IMR-90 (cell line): ENCODE results near the gene WNK4. TPM values are rescaled to one million over a fixed set of nuclear protein-coding genes. Genes with fewer than 3 reads are reported as not detected.

Experiments
- ATAC-seq: fragments of 200-7000 bp; cut with Tn5 transposase; 2 replicates; pipeline ENCODE4 v1.9.1; 2020; ENCODE audit warnings: low read depth, mild to moderate bottlenecking, moderate library complexity
- BruUV-seq: library from RNA; stranded (reverse); fragments of 400-500 nt; replicated peaks from 2 replicates; lab custom pipeline; 2021; lab: Mats Ljungman, UMichigan
- CTCF ChIA-PET: fragments of 300-600 bp; formaldehyde crosslinking; extraction: SDS; loops from one replicate; lab custom pipeline; 2021; ENCODE audit warnings: antibody characterized with exemption; lab: Yijun Ruan, JAX
- POLR2A ChIA-PET: fragments of 300-600 bp; sonication (Branson Sonifier 250); formaldehyde crosslinking; loops from one replicate; lab custom pipeline; 2022; ENCODE audit warnings: antibody characterized with exemption; ENCODE audit not compliant: unreplicated experiment; lab: Charles Lee
- DNase-seq: peaks from one replicate; pipeline ENCODE4 v3.0.0; 2013
- H2AFZ ChIP-seq: replicated peaks from 2 replicates; pipeline ENCODE3; 2013; ENCODE audit warnings: low read length, mild to moderate bottlenecking; ENCODE audit not compliant: poor library complexity
- H2AK5ac ChIP-seq: 2 replicates; pipeline ENCODE4 v1.6.1; 2013; ENCODE audit warnings: low read depth, low read length, inconsistent platforms
- H2AK9ac ChIP-seq: replicated peaks from 2 replicates; pipeline ENCODE3; 2013; ENCODE audit warnings: mild to moderate bottlenecking, low read depth, low read length, moderate library complexity; ENCODE audit not compliant: poor library complexity
- H2BK120ac ChIP-seq: 2 replicates; pipeline ENCODE4 v1.6.1; 2013; ENCODE audit warnings: low read depth, low read length, inconsistent platforms
- H2BK15ac ChIP-seq: 3 replicates; pipeline ENCODE4 v1.6.1; 2013; ENCODE audit warnings: low read depth, low read length, inconsistent platforms
- H2BK20ac ChIP-seq: 2 replicates; pipeline ENCODE4 v1.6.1; 2013; ENCODE audit warnings: low read depth, mild to moderate bottlenecking, inconsistent platforms, low read length, moderate library complexity
- H2BK5ac ChIP-seq: 2 replicates; pipeline ENCODE4 v1.6.1; 2013; ENCODE audit warnings: mild to moderate bottlenecking, low read depth, low read length, inconsistent platforms; ENCODE audit not compliant: poor library complexity, severe bottlenecking
- H3K14ac ChIP-seq: replicated peaks from 2 replicates; pipeline ENCODE4 v1.6.1; 2013; ENCODE audit warnings: low read depth, low read length, inconsistent platforms
- H3K18ac ChIP-seq: 2 replicates; pipeline ENCODE4 v1.6.1; 2013; ENCODE audit warnings: low read depth, low read length, control low read depth
- H3K23ac ChIP-seq: 2 replicates; pipeline ENCODE4 v1.6.1; 2013; ENCODE audit warnings: low read depth, low read length, inconsistent platforms
- H3K27ac ChIP-seq: 2 replicates; pipeline ENCODE4 v1.5.1; 2013; ENCODE audit warnings: mild to moderate bottlenecking, control low read depth, low read length; ENCODE audit not compliant: insufficient read depth
- H3K27me3 ChIP-seq: 2 replicates; pipeline ENCODE4 v1.6.1; 2013; ENCODE audit warnings: low read length; ENCODE audit not compliant: control insufficient read depth, insufficient read depth
- H3K36me3 ChIP-seq: 2 replicates; pipeline ENCODE4 v1.6.1; 2013; ENCODE audit warnings: low read length, mixed read lengths; ENCODE audit not compliant: control insufficient read depth, insufficient read depth
- H3K4ac ChIP-seq: 2 replicates; pipeline ENCODE4 v1.6.1; 2013; ENCODE audit warnings: low read depth, low read length, inconsistent platforms
- H3K4me1 ChIP-seq: 2 replicates; pipeline ENCODE4 v1.6.1; 2013; ENCODE audit warnings: low read length, mixed read lengths; ENCODE audit not compliant: control insufficient read depth, insufficient read depth
- H3K4me2 ChIP-seq: 2 replicates; pipeline ENCODE4 v1.6.1; 2013; ENCODE audit warnings: low read depth, mild to moderate bottlenecking, control low read depth, low read length, moderate library complexity
- H3K4me3 ChIP-seq: 2 replicates; pipeline ENCODE4 v1.5.1; 2013; ENCODE audit warnings: low read depth, mild to moderate bottlenecking, control low read depth, low read length, moderate library complexity; ENCODE audit not compliant: insufficient read depth
- H3K56ac ChIP-seq: 2 replicates; pipeline ENCODE4 v1.6.1; 2013; ENCODE audit warnings: low read length, inconsistent platforms; ENCODE audit not compliant: insufficient read depth; ENCODE audit errors: extremely low read depth
- H3K79me1 ChIP-seq, 2 experiments: 2 replicates each; pipeline ENCODE4 v1.6.1; 2013; ENCODE audit warnings: low read length in 2 of 2, inconsistent platforms in 1 of 2, low read depth in 1 of 2
- H3K9ac ChIP-seq: 2 replicates; pipeline ENCODE4 v1.6.1; 2013; ENCODE audit warnings: low read depth, low read length, control low read depth
- H3K9me1 ChIP-seq: 2 replicates; pipeline ENCODE4 v1.6.1; 2013; ENCODE audit warnings: low read length, inconsistent platforms; ENCODE audit not compliant: insufficient read depth
- H3K9me3 ChIP-seq: 2 replicates; pipeline ENCODE4 v1.6.1; 2013; ENCODE audit warnings: low read length; ENCODE audit not compliant: control insufficient read depth, insufficient read depth
- H4K20me1 ChIP-seq: 2 replicates; pipeline ENCODE4 v1.6.1; 2013; ENCODE audit warnings: low read length, inconsistent platforms; ENCODE audit not compliant: insufficient read depth
- H4K5ac ChIP-seq: 2 replicates; pipeline ENCODE4 v1.6.1; 2013; ENCODE audit warnings: mild to moderate bottlenecking, low read depth, low read length, control low read depth
- H4K8ac ChIP-seq, 2 experiments: 2 replicates each; pipeline ENCODE4 v1.6.1; 2013; ENCODE audit warnings: low read depth in 2 of 2, low read length in 2 of 2, control low read depth in 1 of 2, inconsistent platforms in 1 of 2
- H4K91ac ChIP-seq: 2 replicates; pipeline ENCODE4 v1.6.1; 2013; ENCODE audit warnings: low read depth, low read length, inconsistent platforms; ENCODE audit not compliant: insufficient read depth
- BHLHE40 ChIP-seq: fragments of 150-350 bp; IDR thresholded peaks from 2 replicates; pipeline ENCODE4 v1.6.1; 2016; ENCODE audit warnings: mild to moderate bottlenecking, low read depth, low read length
- CHD1 ChIP-seq: IDR thresholded peaks from 2 replicates; pipeline ENCODE4 v1.6.1; 2012; ENCODE audit warnings: low read depth, low read length, improper control_type of control experiment
- FOS ChIP-seq: fragments of 150-350 bp; IDR thresholded peaks from 2 replicates; pipeline ENCODE4 v1.6.1; 2016; ENCODE audit warnings: low read depth, low read length
- MAZ ChIP-seq: IDR thresholded peaks from 2 replicates; pipeline ENCODE4 v1.6.1; 2012; ENCODE audit warnings: low read depth, mild to moderate bottlenecking, low read length, improper control_type of control experiment, moderate library complexity, borderline replicate concordance
- RFX5 ChIP-seq: IDR thresholded peaks from 2 replicates; pipeline ENCODE4 v1.8.0; 2012; ENCODE audit warnings: low read depth, mild to moderate bottlenecking, low read length, moderate library complexity
- WGBS, 2 experiments: methylation state at CpG; one replicate each; pipeline versions ENCODE4 v1.1.5 to v1.1.7; 2013; ENCODE audit warnings: missing lambda C conversion rate in 2 of 2; ENCODE audit not compliant: insufficient read length in 1 of 2; ENCODE audit errors: extremely low coverage in 2 of 2; 5-methylcytosine and 5-hydroxymethylcytosine counted together
- dilution Hi-C: fragments of 300-500 bp; cut with HindIII; formaldehyde crosslinking; loops from one replicate; pipeline ENCODE4 v1.14.3; 2018; ENCODE audit warnings: low sequenced_read_pairs; ENCODE audit not compliant: unreplicated experiment
- in situ Hi-C: fragments of 300-500 bp; cut with MboI; formaldehyde crosslinking; loops from 3 replicates; pipeline ENCODE4 v1.14.3; 2019; ENCODE audit warnings: low sequenced_read_pairs, inconsistent platforms, mixed read lengths
- intact Hi-C: fragments of 100-400 bp; cut with micrococcal nuclease; formaldehyde crosslinking; loops from 2 replicates; pipeline ENCODE4 v1.10.0; 2022
- polyA plus RNA-seq, 3 experiments: library from polyadenylated mRNA; depleted of rRNA; stranded (reverse); fragments of >200 nt; gene quantifications; 2 replicates each; pipeline ENCODE4 v1.2.3, GENCODE V29; 2012; ENCODE audit warnings: low replicate concordance in 1 of 3
- total RNA-seq: library from RNA; depleted of rRNA; stranded (reverse); fragments of >200 nt; gene quantifications from 2 replicates; pipeline ENCODE4 v1.2.3, GENCODE V29; 2012
- TF ChIP-seq, protein P1 (sequence below): conservative IDR thresholded peaks from 2 replicates; pipeline ENCODE4 v1.5.1; 2012; ENCODE audit warnings: mild to moderate bottlenecking, low read depth, low read length, improper control_type of control experiment
- TF ChIP-seq, protein P2 (sequence below): fragments of 150-350 bp; IDR thresholded peaks from 2 replicates; pipeline ENCODE4 v1.6.1; 2017; ENCODE audit warnings: mild to moderate bottlenecking, antibody characterized with exemption, low read length, low read depth

Gene WNK4
- total and polyA plus RNA-seq, 2 of the 4 experiments (the other 2 are of a cell fraction): 1.3 to 15.1 TPM

DNA sequence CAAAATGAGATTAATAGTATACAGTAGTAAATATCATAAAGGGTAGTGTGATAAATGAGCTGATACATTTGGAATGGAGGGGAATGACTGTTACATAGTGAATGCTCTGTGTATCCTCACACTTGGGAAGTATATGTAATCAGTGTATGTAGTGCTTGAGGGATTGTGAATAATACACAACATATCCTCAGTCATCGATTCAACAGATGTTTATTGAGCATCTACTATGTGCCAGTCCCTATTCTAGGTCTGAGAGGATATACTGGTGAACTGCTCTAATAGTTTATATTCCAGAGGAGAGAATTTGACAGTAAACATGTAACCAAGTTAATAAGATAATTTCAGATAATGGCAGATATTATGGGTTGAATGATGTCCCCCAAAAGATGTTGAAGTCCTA is 47.1 kb downstream of the WNK4 start:
- no peak overlapping the region for H2AK5ac ChIP-seq
- ATAC-seq (no peak), DNase-seq (no peak)
- TF ChIP-seq, protein P1, sequence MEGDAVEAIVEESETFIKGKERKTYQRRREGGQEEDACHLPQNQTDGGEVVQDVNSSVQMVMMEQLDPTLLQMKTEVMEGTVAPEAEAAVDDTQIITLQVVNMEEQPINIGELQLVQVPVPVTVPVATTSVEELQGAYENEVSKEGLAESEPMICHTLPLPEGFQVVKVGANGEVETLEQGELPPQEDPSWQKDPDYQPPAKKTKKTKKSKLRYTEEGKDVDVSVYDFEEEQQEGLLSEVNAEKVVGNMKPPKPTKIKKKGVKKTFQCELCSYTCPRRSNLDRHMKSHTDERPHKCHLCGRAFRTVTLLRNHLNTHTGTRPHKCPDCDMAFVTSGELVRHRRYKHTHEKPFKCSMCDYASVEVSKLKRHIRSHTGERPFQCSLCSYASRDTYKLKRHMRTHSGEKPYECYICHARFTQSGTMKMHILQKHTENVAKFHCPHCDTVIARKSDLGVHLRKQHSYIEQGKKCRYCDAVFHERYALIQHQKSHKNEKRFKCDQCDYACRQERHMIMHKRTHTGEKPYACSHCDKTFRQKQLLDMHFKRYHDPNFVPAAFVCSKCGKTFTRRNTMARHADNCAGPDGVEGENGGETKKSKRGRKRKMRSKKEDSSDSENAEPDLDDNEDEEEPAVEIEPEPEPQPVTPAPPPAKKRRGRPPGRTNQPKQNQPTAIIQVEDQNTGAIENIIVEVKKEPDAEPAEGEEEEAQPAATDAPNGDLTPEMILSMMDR: no peak
- no peak for TF ChIP-seq BHLHE40
- TF ChIP-seq FOS: no peak
- TF ChIP-seq, protein P2, sequence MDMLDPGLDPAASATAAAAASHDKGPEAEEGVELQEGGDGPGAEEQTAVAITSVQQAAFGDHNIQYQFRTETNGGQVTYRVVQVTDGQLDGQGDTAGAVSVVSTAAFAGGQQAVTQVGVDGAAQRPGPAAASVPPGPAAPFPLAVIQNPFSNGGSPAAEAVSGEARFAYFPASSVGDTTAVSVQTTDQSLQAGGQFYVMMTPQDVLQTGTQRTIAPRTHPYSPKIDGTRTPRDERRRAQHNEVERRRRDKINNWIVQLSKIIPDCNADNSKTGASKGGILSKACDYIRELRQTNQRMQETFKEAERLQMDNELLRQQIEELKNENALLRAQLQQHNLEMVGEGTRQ: no peak
- no peak for TF ChIP-seq RFX5
- no peak for TF ChIP-seq MAZ
- TF ChIP-seq CHD1: no peak
- H2BK15ac ChIP-seq: no peak overlapping the region
- ChIA-PET POLR2A (no interaction called here), CTCF (no interaction called here)
- no peak overlapping the region for H3K27ac ChIP-seq
- H3K23ac ChIP-seq: no peak overlapping the region
- no peak overlapping the region for H4K8ac ChIP-seq
- dilution Hi-C loops (no loop called here), in situ Hi-C loops (no loop called here), intact Hi-C loops (no loop called here)
- no peaks in the 10 kb centered on the region for H3K36me3 ChIP-seq
- no peak overlapping the region for H2AFZ ChIP-seq
- H4K5ac ChIP-seq: no peak overlapping the region
- no peak overlapping the region for H3K4ac ChIP-seq
- BruUV-seq: no TSS peak
- no peak overlapping the region for H3K14ac ChIP-seq
- no CpG with 5 or more reads among the region's 1 CpG for WGBS, 2 experiments
- no peak overlapping the region for H3K18ac ChIP-seq
- H3K9me3 ChIP-seq: no peaks in the 10 kb centered on the region
- H3K4me2 ChIP-seq: no peak overlapping the region
- H2BK20ac ChIP-seq: no peak overlapping the region
- H2BK5ac ChIP-seq: no peak overlapping the region
- H3K79me1 ChIP-seq: peaks cover 16 to 23% of the 10 kb centered on the region in 2 experiments
- no peak overlapping the region for H3K9ac ChIP-seq
- no peak overlapping the region for H4K91ac ChIP-seq
- no peaks in the 10 kb centered on the region; the same call in 1 of the 2 replicates for H3K4me1 ChIP-seq
- H2BK120ac ChIP-seq: no peak overlapping the region
- H3K56ac ChIP-seq: no peak overlapping the region
- H4K20me1 ChIP-seq: no peaks in the 10 kb centered on the region
- no peak overlapping the region for H2AK9ac ChIP-seq
- H3K4me3 ChIP-seq: no peak overlapping the region
- no peaks in the 10 kb centered on the region for H3K27me3 ChIP-seq
- H3K9me1 ChIP-seq: no peaks in the 10 kb centered on the region
